ENCODE results near the gene CAMK2A. TPM values are rescaled to one million over a fixed set of nuclear protein-coding genes. Genes with fewer than 3 reads are reported as not detected.

Gene CAMK2A
- total RNA-seq (0.88 and 2.6 TPM in 2 replicates), polyA plus RNA-seq (1.0 and 1.2 TPM in 2 replicates)

- Histone ChIP-seq H4K20me1 (ENCODE audit: insufficient read depth, poor library complexity, severe bottlenecking) (no peaks in the 10 kb centered on the region), H3K27me3 (no peaks in the 10 kb centered on the region), H3K9me3 (ENCODE audit: low read depth) (no peaks in the 10 kb centered on the region), H3K9me2 (replicated peaks; ENCODE audit: insufficient read depth) (no peaks in the 10 kb centered on the region), H3K4me3 (no peak within 1 kb of the TSS), H3K36me3 (replicated peaks; ENCODE audit: insufficient read depth, low read depth) (no peaks in the 10 kb centered on the region), H3K4me2 (no peak within 1 kb of the TSS), H2AFZ (no peak within 1 kb of the TSS), H3K79me2 (no peaks in the 10 kb centered on the region), H3K27ac (no peak within 1 kb of the TSS), H3K4me1 (ENCODE audit: insufficient read depth) (peaks cover 3% of the 10 kb centered on the region)
- no peak for DNase-seq (ENCODE audit: low spot score)
- 63% methylated on average over 26 of the region's 26 CpGs for WGBS (ENCODE audit: low lambda C conversion rate, missing lambda C conversion rate)
- no peak for TF ChIP-seq EZH2phosphoT487 (IDR thresholded peaks at IDR 0.05; ENCODE audit: low read depth, severe bottlenecking, unreplicated experiment)
- TF ChIP-seq EZH2 (IDR thresholded peaks at IDR 0.05; ENCODE audit: borderline replicate concordance), result no peak
- TF ChIP-seq CTCF (IDR thresholded peaks at IDR 0.05; ENCODE audit: poor library complexity), result no peak
Measured at GRCh38 chr5:150289551-150290390, at the start of gene CAMK2A. Gene CAMK2A (minus strand): TSS chr5:150289773. CDS start chr5:150289625, 148 bp downstream.

- no peaks in the 10 kb centered on the region for H3K9me2 ChIP-seq (replicated peaks; ENCODE audit: insufficient read depth)
- no peak overlapping the region for H3K27ac ChIP-seq
- H3K4me3 ChIP-seq, result no peak overlapping the region
- DNase-seq (ENCODE audit: low spot score), result no peak
- H2AFZ ChIP-seq, result no peak overlapping the region
- H4K20me1 ChIP-seq (ENCODE audit: insufficient read depth, poor library complexity, severe bottlenecking), result no peaks in the 10 kb centered on the region
- no peaks in the 10 kb centered on the region for H3K27me3 ChIP-seq
- H3K4me2 ChIP-seq, result no peak overlapping the region
- H3K36me3 ChIP-seq (replicated peaks; ENCODE audit: insufficient read depth, low read depth), result no peaks in the 10 kb centered on the region
- no peaks in the 10 kb centered on the region for H3K79me2 ChIP-seq
- TF ChIP-seq CTCF (IDR thresholded peaks at IDR 0.05; ENCODE audit: poor library complexity), result no peak
- no peak for TF ChIP-seq EZH2 (IDR thresholded peaks at IDR 0.05; ENCODE audit: borderline replicate concordance)
- no peak for TF ChIP-seq EZH2phosphoT487 (IDR thresholded peaks at IDR 0.05; ENCODE audit: low read depth, severe bottlenecking, unreplicated experiment)
- WGBS (ENCODE audit: low lambda C conversion rate, missing lambda C conversion rate), result 64% methylated on average over 5 of the region's 5 CpGs
- H3K4me1 ChIP-seq (ENCODE audit: insufficient read depth), result peaks cover 8% of the 10 kb centered on the region
- H3K9me3 ChIP-seq (ENCODE audit: low read depth), result no peaks in the 10 kb centered on the region
Measured at GRCh38 chr5:150339165-150339564, 49.6 kb upstream of the CAMK2A start.

- H3K4me3 ChIP-seq, result no peak overlapping the region
- no peaks in the 10 kb centered on the region for H3K36me3 ChIP-seq (replicated peaks; ENCODE audit: insufficient read depth, low read depth)
- TF ChIP-seq EZH2phosphoT487 (IDR thresholded peaks at IDR 0.05; ENCODE audit: low read depth, severe bottlenecking, unreplicated experiment), result no peak
- no peak for TF ChIP-seq EZH2 (IDR thresholded peaks at IDR 0.05; ENCODE audit: borderline replicate concordance)
- no peak for TF ChIP-seq CTCF (IDR thresholded peaks at IDR 0.05; ENCODE audit: poor library complexity)
- DNase-seq (ENCODE audit: low spot score), result no peak
- no peak overlapping the region for H3K27ac ChIP-seq
- no peak overlapping the region for H3K4me2 ChIP-seq
- H4K20me1 ChIP-seq (ENCODE audit: insufficient read depth, poor library complexity, severe bottlenecking), result no peaks in the 10 kb centered on the region
- peaks cover 8% of the 10 kb centered on the region for H3K4me1 ChIP-seq (ENCODE audit: insufficient read depth)
- no peaks in the 10 kb centered on the region for H3K9me2 ChIP-seq (replicated peaks; ENCODE audit: insufficient read depth)
- no peaks in the 10 kb centered on the region for H3K27me3 ChIP-seq
- H3K9me3 ChIP-seq (ENCODE audit: low read depth), result no peaks in the 10 kb centered on the region
- H3K79me2 ChIP-seq, result no peaks in the 10 kb centered on the region
- WGBS (ENCODE audit: low lambda C conversion rate, missing lambda C conversion rate), result 89% methylated on average over 11 of the region's 11 CpGs
- H2AFZ ChIP-seq, result no peak overlapping the region
Measured at GRCh38 chr5:150338546-150338945, 49.0 kb upstream of the CAMK2A start.
